Endodermal cell (in vitro differentiated cells): Measurements from ENCODE around the gene CTLA4. TPM values are rescaled to one million over a fixed set of nuclear protein-coding genes. Genes with fewer than 3 reads are reported as not detected.
A peak's percentile ranks its signal among the peaks of the same experiment; 100 is the strongest.

ENCODE experiments used
- DNase-seq: peaks from one replicate; pipeline ENCODE4 v3.0.0-alpha.2; 2017
- H3K27ac ChIP-seq: 2 replicates; pipeline ENCODE4 v1.5.1; 2013; ENCODE audit warnings: mild to moderate bottlenecking, low read depth, low read length, moderate library complexity
- H3K27me3 ChIP-seq: 2 replicates; pipeline ENCODE4 v1.6.1; 2013; ENCODE audit warnings: mild to moderate bottlenecking, low read length, moderate library complexity; ENCODE audit not compliant: insufficient read depth, control insufficient read depth, poor library complexity, severe bottlenecking
- H3K36me3 ChIP-seq: 2 replicates; pipeline ENCODE4 v1.7.0; 2013; ENCODE audit warnings: mild to moderate bottlenecking, low read length, moderate library complexity; ENCODE audit not compliant: control insufficient read depth, insufficient read depth
- H3K4me1 ChIP-seq: one replicate; pipeline ENCODE4 v1.7.0; 2013; ENCODE audit warnings: low read length; ENCODE audit not compliant: control insufficient read depth, insufficient read depth
- H3K4me3 ChIP-seq: 2 replicates; pipeline ENCODE4 v1.5.1; 2013; ENCODE audit warnings: mild to moderate bottlenecking, low read length, moderate library complexity
- H3K9ac ChIP-seq: 2 replicates; pipeline ENCODE4 v1.6.1; 2013; ENCODE audit warnings: mild to moderate bottlenecking, low read length, moderate library complexity; ENCODE audit not compliant: poor library complexity, severe bottlenecking; ENCODE audit errors: extremely low read depth
- H3K9me3 ChIP-seq: 2 replicates; pipeline ENCODE4 v1.6.1; 2013; ENCODE audit warnings: mild to moderate bottlenecking, low read length, moderate library complexity; ENCODE audit not compliant: control insufficient read depth
- H3K27ac Mint-ChIP-seq: 2 replicates; pipeline ENCODE4 v1.8.0; 2020; ENCODE audit warnings: mixed read lengths
- H3K27me3 Mint-ChIP-seq: 2 replicates; pipeline ENCODE4 v1.8.0; 2021; ENCODE audit warnings: mild to moderate bottlenecking, mixed read lengths; ENCODE audit not compliant: insufficient read depth
- H3K36me3 Mint-ChIP-seq: 2 replicates; pipeline ENCODE4 v1.8.0; 2020; ENCODE audit warnings: low read depth, mixed read lengths
- H3K4me1 Mint-ChIP-seq: 2 replicates; pipeline ENCODE4 v1.8.0; 2020; ENCODE audit warnings: mixed read lengths
- H3K4me3 Mint-ChIP-seq: 2 replicates; pipeline ENCODE4 v1.8.0; 2020; ENCODE audit warnings: mild to moderate bottlenecking, moderate library complexity, mixed read lengths
- H3K9me3 Mint-ChIP-seq: 2 replicates; pipeline ENCODE4 v1.8.0; 2020; ENCODE audit warnings: mild to moderate bottlenecking, mixed read lengths
- WGBS, 2 experiments: methylation state at CpG; one replicate each; pipeline versions ENCODE4 v1.1.5 to v1.1.7; 2013; ENCODE audit warnings: missing lambda C conversion rate in 2 of 2, mixed read lengths in 1 of 2; ENCODE audit not compliant: insufficient coverage in 1 of 2, insufficient read length in 1 of 2; 5-methylcytosine and 5-hydroxymethylcytosine counted together
- total RNA-seq, 2 donors: library from RNA; stranded (reverse); fragmentation: NEBNext Ultra II Directional in 1 of 2; extraction: Animal tissue kit (Norgen Biotek cat#: 25700) in 1 of 2; gene quantifications; 2 replicates in 1 of 2; 3 replicates in 1 of 2; pipeline ENCODE4 v1.2.1, GENCODE V29; 2021
- TF ChIP-seq, protein P1 (sequence below): fragments of 200-600 bp; sonication (generic); conservative IDR thresholded peaks from 2 replicates; pipeline ENCODE4 v1.5.0; 2021; ENCODE audit warnings: antibody characterized with exemption, mild to moderate bottlenecking

Gene CTLA4
- total RNA-seq, 2 donors from 2014 or later, result not detected

GRCh38 chr2:203914546-203915182 lies 47.1 kb downstream of the CTLA4 start:
- H3K9me3 ChIP-seq, result no peaks in the 10 kb centered on the region
- no peak overlapping the region for H3K9ac ChIP-seq
- no peaks in the 10 kb centered on the region for H3K36me3 ChIP-seq
- H3K4me3 ChIP-seq, result no peak overlapping the region
- H3K27me3 ChIP-seq, result no peaks in the 10 kb centered on the region
- Mint-ChIP-seq H3K4me3 (no peak overlapping the region), H3K4me1 (peaks cover 25% of the 10 kb centered on the region), H3K27me3 (no peaks in the 10 kb centered on the region), H3K9me3 (no peaks in the 10 kb centered on the region), H3K36me3 (no peaks in the 10 kb centered on the region), H3K27ac (no peak overlapping the region)
- DNase-seq, result no peak
- WGBS, 2 experiments, result 81 to 87% methylated on average over 7 to 8 of the region's 8 CpGs
- TF ChIP-seq, protein P1, sequence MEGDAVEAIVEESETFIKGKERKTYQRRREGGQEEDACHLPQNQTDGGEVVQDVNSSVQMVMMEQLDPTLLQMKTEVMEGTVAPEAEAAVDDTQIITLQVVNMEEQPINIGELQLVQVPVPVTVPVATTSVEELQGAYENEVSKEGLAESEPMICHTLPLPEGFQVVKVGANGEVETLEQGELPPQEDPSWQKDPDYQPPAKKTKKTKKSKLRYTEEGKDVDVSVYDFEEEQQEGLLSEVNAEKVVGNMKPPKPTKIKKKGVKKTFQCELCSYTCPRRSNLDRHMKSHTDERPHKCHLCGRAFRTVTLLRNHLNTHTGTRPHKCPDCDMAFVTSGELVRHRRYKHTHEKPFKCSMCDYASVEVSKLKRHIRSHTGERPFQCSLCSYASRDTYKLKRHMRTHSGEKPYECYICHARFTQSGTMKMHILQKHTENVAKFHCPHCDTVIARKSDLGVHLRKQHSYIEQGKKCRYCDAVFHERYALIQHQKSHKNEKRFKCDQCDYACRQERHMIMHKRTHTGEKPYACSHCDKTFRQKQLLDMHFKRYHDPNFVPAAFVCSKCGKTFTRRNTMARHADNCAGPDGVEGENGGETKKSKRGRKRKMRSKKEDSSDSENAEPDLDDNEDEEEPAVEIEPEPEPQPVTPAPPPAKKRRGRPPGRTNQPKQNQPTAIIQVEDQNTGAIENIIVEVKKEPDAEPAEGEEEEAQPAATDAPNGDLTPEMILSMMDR, result peak; percentile 19
- H3K27ac ChIP-seq, result peak overlapping the region; percentile 5
- H3K4me1 ChIP-seq, result peaks cover 9% of the 10 kb centered on the region

- H3K4me1 Mint-ChIP-seq, result peaks cover 25% of the 10 kb centered on the region
- no peaks in the 10 kb centered on the region for H3K9me3 Mint-ChIP-seq
- Histone ChIP-seq H3K27ac (peak overlapping the region; percentile 19), H3K9ac (no peak overlapping the region), H3K27me3 (no peaks in the 10 kb centered on the region), H3K4me3 (no peak overlapping the region), H3K9me3 (no peaks in the 10 kb centered on the region), H3K4me1 (peaks cover 9% of the 10 kb centered on the region), H3K36me3 (no peaks in the 10 kb centered on the region)
- H3K27ac Mint-ChIP-seq, result no peak overlapping the region
- no peaks in the 10 kb centered on the region for H3K27me3 Mint-ChIP-seq
- no peak overlapping the region for H3K4me3 Mint-ChIP-seq
- no peak for DNase-seq
- TF ChIP-seq, protein P1, result no peak
- H3K36me3 Mint-ChIP-seq, result no peaks in the 10 kb centered on the region
- 90 to 96% methylated on average over 5 to 7 of the region's 7 CpGs for WGBS, 2 experiments
These were observed 47.7 kb downstream of the CTLA4 start for GRCh38 chr2:203915256-203915655.

- Histone ChIP-seq H3K27me3 (no peaks in the 10 kb centered on the region), H3K4me1 (peaks cover 9% of the 10 kb centered on the region), H3K36me3 (no peaks in the 10 kb centered on the region), H3K9ac (no peak overlapping the region), H3K27ac (no peak overlapping the region), H3K4me3 (no peak overlapping the region), H3K9me3 (no peaks in the 10 kb centered on the region)
- H3K27me3 Mint-ChIP-seq, result no peaks in the 10 kb centered on the region
- TF ChIP-seq, protein P1, result no peak
- no peak overlapping the region for H3K4me3 Mint-ChIP-seq
- DNase-seq, result no peak
- H3K27ac Mint-ChIP-seq, result no peak overlapping the region
- H3K9me3 Mint-ChIP-seq, result no peaks in the 10 kb centered on the region
- H3K4me1 Mint-ChIP-seq, result peaks cover 31% of the 10 kb centered on the region
- H3K36me3 Mint-ChIP-seq, result no peaks in the 10 kb centered on the region
These were observed 49.2 kb downstream of the CTLA4 start for GRCh38 chr2:203916756-203917155.
